Endometrial microvascular endothelial cells (primary cell): Measurements from ENCODE around the gene COL18A1. TPM values are rescaled to one million over a fixed set of nuclear protein-coding genes. Genes with fewer than 3 reads are reported as not detected.
"Not testable (repeated sequence)": the region's sequence is repeated elsewhere in the genome, so short reads cannot be mapped to it uniquely, and the experiment has no call there.

Source experiments
- in situ Hi-C: cut with HindIII; loops from 2 replicates; pipeline ENCODE4 v1.10.0; 2017; ENCODE audit warnings: low sequenced_read_pairs, low pct_unique_long_range_greater_than_20kb; ENCODE audit errors: inconsistent ontology term
- total RNA-seq: library from RNA; depleted of rRNA; stranded (reverse); fragments of >200 nt; gene quantifications from one replicate; pipeline ENCODE4 v1.2.3, GENCODE V29; 2015; ENCODE audit errors: inconsistent ontology term

The COL18A1 gene
- total RNA-seq, 1 donor from 2014 or later = 261 TPM

DNA sequence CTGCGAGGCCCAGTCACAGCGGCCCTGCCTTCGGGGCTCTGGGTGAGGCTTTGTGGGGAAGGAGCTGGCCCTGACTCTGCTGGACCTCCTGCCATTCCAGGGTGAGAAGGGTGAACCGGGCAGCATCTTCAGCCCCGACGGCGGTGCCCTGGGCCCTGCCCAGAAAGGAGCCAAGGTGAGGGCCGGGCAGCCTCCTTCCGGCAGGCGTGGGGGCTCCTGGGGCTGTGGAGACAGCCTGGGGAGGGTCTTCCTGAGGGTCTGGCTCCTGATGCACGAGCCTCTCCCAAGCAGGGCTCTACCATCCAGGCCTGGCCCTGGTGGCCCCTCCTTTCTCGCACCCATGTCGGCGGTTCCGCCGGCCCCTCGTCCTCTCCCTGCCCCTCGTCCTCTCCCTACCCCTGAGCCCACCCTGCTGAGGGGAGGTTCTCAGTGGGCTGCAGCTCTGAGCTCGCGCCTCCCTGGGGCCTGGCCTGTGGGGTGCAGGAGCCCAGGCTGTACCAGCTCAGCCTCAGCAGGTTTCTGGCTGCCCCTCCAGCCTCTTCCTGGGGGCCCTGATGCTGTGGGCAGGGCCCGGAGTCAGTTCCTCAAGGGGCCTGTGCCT is 88.5 kb downstream of the COL18A1 start:
- in situ Hi-C loops = no loop called here

DNA sequence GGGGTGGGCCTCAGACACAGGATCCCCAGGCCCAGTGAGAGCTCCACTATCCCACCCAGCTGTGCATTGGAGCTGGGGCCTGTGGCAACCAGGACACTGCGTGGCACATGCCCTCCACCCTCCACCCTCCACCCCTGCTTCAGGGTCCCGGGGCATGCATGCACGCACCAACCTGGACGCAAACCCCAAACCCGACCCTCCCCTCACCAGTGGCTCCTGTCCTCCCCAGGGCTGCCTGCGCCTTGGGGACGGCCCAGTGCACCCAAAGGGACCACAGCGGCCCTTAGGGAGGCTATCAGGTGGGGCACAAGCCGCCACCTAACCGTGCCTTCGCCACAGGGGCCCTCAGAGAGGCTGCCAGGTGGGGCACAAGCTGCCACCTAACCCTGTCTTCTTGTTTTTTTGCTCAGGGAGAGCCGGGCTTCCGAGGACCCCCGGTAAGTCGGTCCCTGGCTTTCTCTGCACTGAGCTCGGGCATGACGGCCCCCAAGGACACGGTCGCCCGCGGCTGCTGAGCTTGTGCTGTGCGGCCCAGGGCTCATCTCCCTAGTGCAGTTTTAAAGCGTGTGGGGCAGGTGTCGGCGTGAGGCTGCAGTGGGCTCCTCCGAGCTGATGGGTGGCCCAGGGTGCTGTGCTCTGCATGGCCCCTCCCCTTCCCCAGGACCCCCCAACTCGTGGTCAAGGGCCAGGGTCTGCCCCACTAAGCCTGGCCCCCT is 89.3 kb downstream of the COL18A1 start:
- in situ Hi-C loops = no loop called here

DNA sequence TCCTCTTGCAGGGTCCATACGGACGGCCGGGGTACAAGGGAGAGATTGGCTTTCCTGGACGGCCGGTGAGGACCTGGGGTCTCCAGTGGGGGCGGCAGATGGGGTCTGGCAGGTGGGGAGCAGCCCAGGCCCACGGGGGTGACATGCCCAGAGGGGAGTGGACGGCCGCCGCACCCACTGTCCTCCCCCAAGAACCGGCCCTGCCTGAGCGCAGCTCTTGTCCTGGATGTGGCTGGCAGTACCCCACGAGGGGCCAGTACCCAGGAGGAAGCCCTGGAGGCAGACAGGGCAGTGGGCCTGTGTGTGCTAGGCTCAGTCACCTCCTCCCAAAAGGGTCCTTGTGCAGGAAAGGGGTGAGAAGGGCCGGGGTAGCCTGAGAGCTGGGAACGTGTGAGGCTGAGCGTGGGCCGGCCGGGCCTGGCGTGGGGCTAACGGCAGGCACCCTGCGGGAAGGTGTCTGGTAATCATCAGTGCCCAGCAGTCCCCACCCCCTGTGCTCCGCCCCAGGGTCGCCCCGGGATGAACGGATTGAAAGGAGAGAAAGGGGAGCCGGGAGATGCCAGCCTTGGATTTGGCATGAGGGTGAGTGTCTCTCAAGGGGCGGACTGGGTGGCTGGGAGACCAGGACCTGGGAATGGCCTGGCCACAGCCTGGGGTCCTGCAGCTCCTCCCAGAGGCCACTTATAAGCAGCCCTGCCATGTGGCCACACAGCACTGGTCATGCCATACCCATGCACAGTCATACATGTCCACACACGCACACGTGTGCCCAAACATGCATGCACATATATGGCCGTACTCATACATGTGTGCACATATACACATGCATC is 90.1 kb downstream of the COL18A1 start:
- in situ Hi-C loops = no loop called here

DNA sequence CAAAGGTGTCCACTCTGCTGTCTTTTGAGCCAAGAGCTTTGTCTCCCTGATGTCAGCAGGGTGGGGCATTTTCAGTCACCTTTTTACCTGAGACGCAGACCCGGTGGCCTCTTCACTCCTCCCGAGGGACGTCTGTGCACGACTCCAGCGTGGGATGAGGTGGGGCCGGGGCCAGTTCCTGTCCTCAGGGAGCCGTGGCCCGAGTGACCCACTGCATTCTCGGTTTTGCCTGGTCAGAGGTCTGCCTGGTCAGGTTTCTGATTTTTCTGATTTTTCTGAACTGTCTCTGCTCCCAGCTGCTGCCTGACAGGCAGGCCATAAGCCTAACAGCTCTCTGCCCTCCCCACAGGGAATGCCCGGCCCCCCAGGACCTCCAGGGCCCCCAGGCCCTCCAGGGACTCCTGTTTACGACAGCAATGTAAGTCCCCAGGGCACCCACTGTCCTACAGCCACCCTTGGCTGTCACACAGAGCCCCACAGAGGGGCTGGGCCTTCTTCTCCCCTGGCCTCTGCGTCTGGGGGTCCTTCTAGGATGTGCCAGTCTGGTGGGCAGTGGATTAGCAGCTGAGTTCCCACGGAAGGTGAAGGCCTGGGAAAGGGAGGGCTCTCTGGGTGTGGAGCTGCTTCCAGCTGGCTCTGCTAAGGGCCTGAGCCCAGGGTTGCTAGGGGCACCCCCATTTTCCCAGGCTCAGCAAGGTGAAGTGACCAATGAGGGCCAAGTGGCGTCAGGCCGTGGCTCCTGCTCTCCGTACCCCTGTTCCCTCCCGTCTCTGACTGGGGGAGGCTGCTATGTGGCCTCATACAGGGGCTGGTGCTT is 91.4 kb downstream of the COL18A1 start:
- in situ Hi-C loops = no loop called here

DNA sequence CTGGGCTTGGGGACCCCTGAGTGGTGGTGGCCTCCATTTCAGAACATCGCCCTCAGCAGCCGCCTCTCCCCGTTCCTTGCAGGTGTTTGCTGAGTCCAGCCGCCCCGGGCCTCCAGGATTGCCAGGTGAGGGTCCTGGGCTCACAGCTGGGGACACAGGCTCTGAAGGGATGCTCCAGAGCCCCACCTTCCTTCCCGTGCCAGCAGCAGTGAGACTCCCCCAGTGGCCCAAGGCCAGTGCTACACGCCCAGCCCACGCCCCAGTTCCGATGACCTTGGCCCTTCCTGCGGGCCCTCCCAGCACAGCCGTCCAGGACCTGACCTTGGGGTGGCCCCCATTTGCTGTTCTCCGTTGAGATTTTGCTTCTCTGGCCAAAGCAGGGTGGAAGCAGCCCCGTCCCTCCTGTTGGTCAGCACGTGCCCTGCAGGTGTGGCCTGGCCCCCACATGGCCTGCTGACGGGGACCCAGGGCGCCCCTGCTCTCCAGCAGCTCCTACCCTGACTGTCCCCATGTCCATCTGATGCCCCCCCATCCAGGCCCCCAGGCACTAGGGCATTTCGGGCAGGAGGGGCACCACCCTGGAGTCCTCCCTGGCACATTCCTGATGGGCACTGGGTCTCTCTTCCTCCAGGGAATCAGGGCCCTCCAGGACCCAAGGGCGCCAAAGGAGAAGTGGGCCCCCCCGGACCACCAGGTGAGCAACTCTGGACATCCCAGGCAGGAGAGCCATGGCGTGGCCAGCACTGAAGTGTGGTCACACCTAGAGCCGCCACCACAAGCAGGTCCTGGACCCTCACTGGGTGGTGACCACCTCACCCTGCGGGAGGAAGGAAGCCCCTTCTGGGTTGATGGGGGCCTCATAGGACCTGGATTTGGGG is 92.2 kb downstream of the COL18A1 start:
- in situ Hi-C loops = no loop called here

DNA sequence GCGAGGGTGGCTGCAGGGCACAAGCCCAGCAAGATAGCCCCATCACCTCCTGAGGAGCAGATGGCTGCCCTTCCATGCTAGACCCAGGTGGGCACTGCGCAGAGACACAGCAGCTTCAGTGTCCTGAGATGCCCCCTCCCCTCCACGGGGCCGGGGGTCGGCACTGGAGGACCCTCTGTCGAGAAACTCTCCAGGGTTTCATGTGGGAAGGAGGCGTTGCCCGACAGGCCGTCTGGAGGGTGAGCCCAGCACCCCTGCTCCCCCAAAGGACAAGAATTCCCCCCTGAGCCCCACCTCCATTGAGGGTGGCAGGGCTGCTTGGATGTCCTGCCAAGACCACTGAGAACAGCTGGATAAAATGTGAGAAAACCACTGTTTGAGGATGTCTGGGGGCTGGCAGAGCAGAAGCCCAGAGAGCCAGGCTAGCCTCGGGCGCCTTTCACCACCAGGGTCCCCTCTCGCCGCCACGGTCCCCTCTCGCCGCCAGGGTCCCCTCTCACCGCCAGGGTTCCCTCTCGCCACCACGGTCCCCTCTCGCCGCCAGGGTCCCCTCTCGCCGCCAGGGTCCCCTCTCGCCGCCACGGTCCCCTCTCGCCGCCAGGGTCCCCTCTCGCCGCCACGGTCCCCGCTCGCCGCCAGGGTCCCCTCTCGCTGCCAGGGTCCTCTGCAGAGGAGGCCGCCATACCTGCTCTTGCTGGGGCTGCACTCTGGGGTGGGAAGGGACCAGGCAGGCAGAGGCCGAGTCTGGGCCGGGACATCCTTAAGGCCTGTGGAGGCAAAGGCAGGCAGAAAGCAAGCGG is 93.1 kb downstream of the COL18A1 start:
- in situ Hi-C loops = no loop called here

DNA sequence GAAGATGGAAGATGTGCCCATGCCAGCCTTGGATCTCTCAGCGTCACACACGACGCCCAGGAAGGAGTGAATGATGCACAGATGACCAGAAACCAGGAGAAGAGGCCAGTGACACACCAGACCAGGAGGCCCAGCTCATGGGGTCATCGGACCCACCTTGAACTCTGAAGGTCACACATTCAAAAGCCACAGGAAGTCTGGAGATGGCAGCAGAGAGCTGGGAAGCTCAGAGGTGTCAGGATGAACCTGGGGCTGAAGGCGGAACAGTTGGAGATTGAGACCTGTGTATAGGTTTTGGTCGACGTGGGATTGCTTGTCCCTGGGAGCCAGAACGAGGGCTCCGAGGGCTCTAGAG is 93.7 kb downstream of the COL18A1 start:
- in situ Hi-C loops = no loop called here

DNA sequence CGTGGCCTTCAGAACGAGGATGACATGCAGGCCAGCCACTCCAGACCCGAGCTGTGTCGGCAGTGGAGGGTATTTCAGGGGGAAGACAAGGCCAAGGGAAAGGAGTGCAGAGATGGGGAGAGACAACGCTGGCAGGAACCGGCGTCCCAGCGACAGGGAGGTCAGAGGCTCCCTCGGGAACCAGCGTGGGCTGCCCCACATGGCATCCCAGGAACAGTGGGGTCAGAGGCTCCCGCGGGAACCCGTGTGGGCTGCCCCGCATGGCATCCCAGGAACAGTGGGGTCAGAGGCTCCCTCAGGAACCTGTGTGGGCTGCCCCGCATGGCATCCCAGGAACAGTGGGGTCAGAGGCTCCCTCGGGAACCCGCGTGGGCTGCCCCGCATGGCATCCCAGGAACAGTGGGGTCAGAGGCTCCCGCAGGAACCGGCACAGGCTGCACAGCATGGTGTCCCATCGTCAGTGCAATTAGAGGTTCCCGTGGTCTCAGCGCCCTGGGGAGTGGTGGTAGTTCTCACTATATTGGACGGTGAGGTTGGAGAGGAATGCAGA is 94.3 kb downstream of the COL18A1 start:
- in situ Hi-C loops = no loop called here

DNA sequence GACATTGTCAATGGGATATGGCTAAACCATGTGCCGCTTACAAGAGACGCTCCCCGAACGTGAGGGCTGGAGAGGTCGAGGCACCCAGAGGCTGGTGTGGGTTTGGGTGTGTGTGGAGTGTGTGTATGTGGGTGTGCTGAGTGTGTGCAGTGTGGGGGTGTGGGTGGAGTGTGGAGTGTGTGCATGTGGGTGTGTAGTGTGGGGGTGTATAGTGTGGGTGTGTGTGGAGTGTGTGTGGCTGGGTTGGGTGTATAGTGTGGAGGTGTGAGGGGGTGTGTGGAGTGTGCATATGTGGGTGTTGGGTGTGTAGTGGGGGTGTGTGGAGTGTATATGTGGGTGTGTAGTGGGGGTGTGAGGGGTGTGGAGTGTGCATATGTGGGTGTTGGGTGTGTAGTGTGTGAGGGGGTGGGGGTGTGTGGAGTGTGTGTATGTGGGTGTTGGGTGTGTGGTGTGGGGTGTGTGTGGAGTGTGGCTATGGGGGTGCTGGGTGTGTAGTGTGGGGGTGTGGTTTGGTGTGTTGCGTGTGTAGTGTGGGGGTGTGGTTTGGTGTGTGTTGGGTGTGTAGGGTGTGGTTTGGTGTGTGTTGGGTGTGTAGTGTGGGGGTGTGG is 95.1 kb downstream of the COL18A1 start:
- in situ Hi-C loops = no loop called here

DNA sequence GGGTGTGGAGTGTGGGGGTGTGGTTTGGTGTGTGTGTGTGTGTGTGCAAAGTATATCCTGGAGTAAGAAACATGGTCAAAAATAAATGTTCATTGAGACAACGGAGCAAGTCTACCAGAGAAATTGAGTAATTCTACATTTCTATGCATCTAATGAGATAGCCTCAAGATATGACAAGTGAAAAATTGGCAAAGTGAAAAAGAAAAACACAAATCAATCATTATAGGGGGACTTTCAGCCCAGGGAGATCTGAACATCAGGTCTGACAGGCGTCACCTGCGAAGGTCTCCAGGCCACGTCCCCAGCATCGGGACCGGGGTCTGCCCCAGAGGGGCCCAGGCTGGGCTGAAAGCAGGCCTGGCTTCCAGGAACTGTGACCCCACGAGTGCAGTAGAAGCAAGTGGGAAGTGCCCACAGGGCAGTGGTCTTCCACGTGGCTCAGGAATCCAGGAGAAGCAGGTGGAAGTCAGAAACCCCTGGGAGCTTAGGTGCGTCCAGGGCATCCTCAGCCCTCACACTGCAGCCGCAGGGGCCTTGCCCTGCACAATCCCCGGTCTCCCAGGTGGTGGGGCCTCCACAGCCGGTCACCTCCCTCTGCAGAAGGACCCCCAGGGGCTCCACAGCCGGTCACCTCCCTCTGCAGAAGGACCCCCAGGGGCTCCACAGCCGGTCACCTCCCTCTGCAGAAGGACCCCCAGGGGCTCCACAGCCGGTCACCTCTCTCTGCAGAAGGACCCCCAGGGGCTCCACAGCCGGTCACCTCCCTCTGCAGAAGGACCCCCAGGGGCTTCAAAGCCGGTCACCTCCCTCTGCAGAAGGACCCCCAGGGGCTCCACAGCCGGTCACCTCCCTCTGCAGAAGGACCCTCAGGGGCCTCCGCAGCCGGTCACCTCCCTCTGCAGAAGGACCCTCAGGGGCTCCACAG is 96.4 kb downstream of the COL18A1 start:
- in situ Hi-C loops = not testable (repeated sequence)

DNA sequence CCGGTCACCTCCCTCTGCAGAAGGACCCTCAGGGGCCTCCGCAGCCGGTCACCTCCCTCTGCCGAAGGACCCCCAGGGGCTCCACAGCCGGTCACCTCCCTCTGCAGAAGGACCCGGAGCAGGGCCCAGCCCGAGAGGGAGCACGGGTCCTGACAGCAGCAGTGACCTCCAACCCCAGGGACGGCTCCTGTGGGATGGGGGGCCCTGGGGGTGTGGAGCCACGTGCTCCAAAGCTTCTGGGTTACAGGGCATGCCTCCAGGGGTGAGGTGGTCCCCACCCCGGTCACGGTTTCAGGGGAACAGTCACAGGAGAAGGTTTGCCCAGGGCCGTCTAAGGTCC is 97.0 kb downstream of the COL18A1 start:
- in situ Hi-C loops = no loop called here

DNA sequence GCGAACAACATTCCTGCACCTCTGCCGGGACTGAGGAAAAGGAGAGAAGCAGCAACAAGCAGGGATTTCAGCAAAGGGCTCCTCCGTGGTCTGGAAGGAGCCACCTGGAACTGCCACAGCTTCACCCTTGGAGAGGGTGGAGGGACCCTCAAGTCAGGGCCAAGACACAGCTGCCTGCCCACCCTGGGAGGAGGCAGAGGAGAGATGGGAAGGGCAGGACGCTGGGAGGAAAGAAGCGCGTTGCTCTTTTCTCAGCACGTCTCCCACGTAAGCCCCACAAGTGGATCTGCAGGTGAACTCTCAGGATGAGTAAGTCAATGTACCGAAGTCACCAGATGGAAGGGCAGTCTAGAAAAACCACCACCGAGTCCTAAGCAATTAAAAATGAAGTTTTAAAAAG is 97.6 kb downstream of the COL18A1 start:
- in situ Hi-C loops = no loop called here

DNA sequence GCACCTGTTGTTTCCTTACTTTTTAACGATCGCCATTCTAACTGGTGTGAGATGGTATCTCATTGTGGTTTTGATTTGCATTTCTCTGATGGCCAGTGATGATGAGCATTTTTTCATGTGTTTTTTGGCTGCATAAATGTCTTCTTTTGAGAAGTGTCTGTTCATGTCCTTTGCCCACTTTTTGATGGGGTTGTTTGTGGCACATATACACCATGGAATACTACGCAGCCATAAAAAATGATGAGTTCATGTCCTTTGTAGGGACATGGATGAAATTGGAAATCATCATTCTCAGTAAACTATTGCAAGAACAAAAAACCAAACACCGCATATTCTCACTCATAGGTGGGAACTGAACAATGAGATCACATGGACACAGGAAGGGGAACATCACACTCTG is 98.3 kb downstream of the COL18A1 start:
- in situ Hi-C loops = not testable (repeated sequence)

DNA sequence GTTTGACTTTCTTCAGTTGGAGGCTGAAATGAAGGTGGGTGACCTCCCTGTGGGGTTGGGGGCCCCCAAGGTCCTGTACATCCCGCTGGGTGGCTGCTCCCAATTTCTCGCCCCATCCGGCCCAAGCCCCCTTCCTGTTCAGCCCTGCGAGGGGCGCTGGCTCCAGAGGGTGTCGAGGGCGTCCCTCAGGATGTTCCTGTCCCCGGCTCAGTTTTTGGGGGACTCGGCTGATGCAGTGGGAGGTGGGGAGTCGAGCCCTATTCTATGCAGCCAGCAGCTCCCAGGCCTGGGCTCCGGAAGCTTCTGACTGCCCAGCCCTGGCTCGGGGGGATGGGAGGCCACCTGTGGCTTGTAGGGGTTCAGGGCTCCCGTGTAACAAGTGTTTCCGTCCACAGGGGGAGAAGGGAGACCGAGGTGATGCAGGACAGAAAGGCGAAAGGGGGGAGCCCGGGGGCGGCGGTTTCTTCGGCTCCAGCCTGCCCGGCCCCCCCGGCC is 99.1 kb downstream of the COL18A1 start:
- in situ Hi-C loops = no loop called here

DNA sequence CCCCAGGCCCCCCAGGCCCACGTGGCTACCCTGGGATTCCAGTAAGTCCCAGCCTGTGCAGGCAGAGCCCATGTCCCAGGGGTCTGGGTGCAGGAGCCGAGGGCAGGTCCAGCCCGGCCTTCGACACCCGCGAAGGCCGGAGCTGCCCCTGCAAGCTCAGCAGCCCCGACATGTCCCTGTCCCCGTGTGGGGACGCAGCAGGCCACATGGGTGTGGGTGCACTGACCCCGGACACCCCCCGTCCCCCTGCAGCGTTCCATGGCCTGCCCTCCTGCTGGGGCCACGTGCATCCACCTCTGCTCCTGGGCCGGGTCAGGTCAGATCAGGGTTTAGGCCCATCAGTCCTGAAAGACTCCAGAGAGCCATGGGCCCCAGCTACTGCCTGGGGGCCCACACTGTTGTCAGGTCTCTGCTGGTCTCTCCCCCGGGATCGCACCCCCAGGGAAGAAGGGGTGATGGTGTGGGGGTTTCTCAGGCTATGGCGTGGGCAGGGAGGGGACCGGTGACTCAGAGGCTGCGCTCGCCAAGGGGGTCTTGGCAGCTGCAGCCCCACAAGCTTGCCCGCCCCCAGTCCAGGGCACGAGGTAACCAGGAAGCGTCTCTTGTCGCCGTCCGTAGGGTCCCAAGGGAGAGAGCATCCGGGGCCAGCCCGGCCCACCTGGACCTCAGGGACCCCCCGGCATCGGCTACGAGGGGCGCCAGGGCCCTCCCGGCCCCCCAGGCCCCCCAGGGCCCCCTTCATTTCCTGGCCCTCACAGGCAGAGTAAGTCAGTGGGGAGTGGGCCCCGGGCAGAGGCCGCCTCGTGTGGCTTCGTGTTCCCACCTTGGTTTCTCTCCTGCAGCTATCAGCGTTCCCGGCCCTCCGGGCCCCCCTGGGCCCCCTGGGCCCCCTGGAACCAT is 99.8 kb downstream of the COL18A1 start:
- in situ Hi-C loops = no loop called here
